H9 (cell line): ENCODE data around the gene IL3. TPM values are rescaled to one million over a fixed set of nuclear protein-coding genes. Genes with fewer than 3 reads are reported as not detected.

ENCODE experiments used
- DNase-seq: peaks from one replicate; pipeline ENCODE4 v3.0.0-alpha.2; 2017
- H2AFZ ChIP-seq: one replicate; pipeline ENCODE4 v1.6.1; 2013; ENCODE audit warnings: mild to moderate bottlenecking, low read length, control low read depth, moderate library complexity
- H2AK5ac ChIP-seq: 2 replicates; pipeline ENCODE4 v1.6.1; 2013; ENCODE audit warnings: low read length, control low read depth, mixed read lengths; ENCODE audit not compliant: insufficient read length
- H2BK120ac ChIP-seq: one replicate; pipeline ENCODE4 v1.6.1; 2013; ENCODE audit warnings: low read depth, mild to moderate bottlenecking, low read length, control low read depth, inconsistent platforms; ENCODE audit not compliant: poor library complexity, severe bottlenecking
- H2BK12ac ChIP-seq: 2 replicates; pipeline ENCODE4 v1.6.1; 2013; ENCODE audit warnings: low read length, control low read depth, mixed read lengths, low read depth; ENCODE audit not compliant: insufficient read length
- H2BK15ac ChIP-seq: 2 replicates; pipeline ENCODE4 v1.6.1; 2013; ENCODE audit warnings: low read depth, low read length, control low read depth
- H2BK20ac ChIP-seq: one replicate; pipeline ENCODE4 v1.6.1; 2013; ENCODE audit warnings: low read depth, mild to moderate bottlenecking, low read length, control low read depth, inconsistent platforms; ENCODE audit not compliant: poor library complexity, severe bottlenecking
- H2BK5ac ChIP-seq: 2 replicates; pipeline ENCODE4 v1.6.1; 2013; ENCODE audit warnings: low read length, control low read depth, mixed read lengths; ENCODE audit not compliant: insufficient read length
- H3K14ac ChIP-seq: 2 replicates; pipeline ENCODE4 v1.6.1; 2013; ENCODE audit warnings: low read length, control low read depth; ENCODE audit not compliant: insufficient read depth
- H3K18ac ChIP-seq: 2 replicates; pipeline ENCODE4 v1.6.1; 2013; ENCODE audit warnings: low read depth, mild to moderate bottlenecking, mixed read lengths, low read length, control low read depth; ENCODE audit not compliant: insufficient read length
- H3K23ac ChIP-seq: 2 replicates; pipeline ENCODE4 v1.6.1; 2013; ENCODE audit warnings: low read length, control low read depth, mixed read lengths, low read depth; ENCODE audit not compliant: insufficient read length
- H3K23me2 ChIP-seq: 2 replicates; pipeline ENCODE4 v1.6.1; 2013; ENCODE audit warnings: low read depth, mild to moderate bottlenecking, mixed read lengths, low read length, control low read depth; ENCODE audit not compliant: insufficient read length, poor library complexity, severe bottlenecking
- H3K27ac ChIP-seq: 2 replicates; pipeline ENCODE4 v1.5.1; 2013; ENCODE audit warnings: low read length, control low read depth, mixed read lengths, low read depth; ENCODE audit not compliant: insufficient read length
- H3K27me3 ChIP-seq: 2 replicates; pipeline ENCODE4 v1.6.1; 2013; ENCODE audit warnings: low read length, control low read depth, inconsistent platforms; ENCODE audit not compliant: insufficient read depth
- H3K4ac ChIP-seq: 2 replicates; pipeline ENCODE4 v1.6.1; 2013; ENCODE audit warnings: low read depth, mild to moderate bottlenecking, control low read depth, inconsistent platforms, low read length, moderate library complexity
- H3K4me1 ChIP-seq: 2 replicates; pipeline ENCODE4 v1.6.1; 2013; ENCODE audit warnings: low read length, control low read depth, inconsistent platforms; ENCODE audit not compliant: insufficient read depth
- H3K4me2 ChIP-seq: 2 replicates; pipeline ENCODE4 v1.6.1; 2013; ENCODE audit warnings: low read length, control low read depth, mixed read lengths; ENCODE audit not compliant: insufficient read length, insufficient read depth
- H3K56ac ChIP-seq: 2 replicates; pipeline ENCODE4 v1.6.1; 2013; ENCODE audit warnings: low read depth, mild to moderate bottlenecking, mixed read lengths, low read length, control low read depth; ENCODE audit not compliant: insufficient read length
- H3K79me1 ChIP-seq: 2 replicates; pipeline ENCODE4 v1.6.1; 2013; ENCODE audit warnings: low read depth, mild to moderate bottlenecking, moderate library complexity, low read length, control low read depth, inconsistent platforms; ENCODE audit not compliant: insufficient read depth, poor library complexity, severe bottlenecking
- H3K79me2 ChIP-seq: 2 replicates; pipeline ENCODE4 v1.6.1; 2013; ENCODE audit warnings: low read length, control low read depth, inconsistent platforms; ENCODE audit not compliant: insufficient read depth
- H3K9ac ChIP-seq: 2 replicates; pipeline ENCODE4 v1.6.1; 2013; ENCODE audit warnings: low read length, control low read depth, mixed read lengths; ENCODE audit not compliant: insufficient read length; ENCODE audit errors: extremely low read depth
- H3K9me3 ChIP-seq: one replicate; pipeline ENCODE4 v1.6.1; 2013; ENCODE audit warnings: low read depth, low read length, inconsistent platforms; ENCODE audit not compliant: control insufficient read depth
- H3T11ph ChIP-seq: one replicate; pipeline ENCODE4 v1.6.1; 2013; ENCODE audit warnings: mild to moderate bottlenecking, low read length, control low read depth, inconsistent platforms
- H4K20me1 ChIP-seq: one replicate; pipeline ENCODE4 v1.6.1; 2013; ENCODE audit not compliant: control insufficient read depth, insufficient read length, insufficient read depth
- H4K5ac ChIP-seq: 2 replicates; pipeline ENCODE4 v1.6.1; 2013; ENCODE audit warnings: low read depth, mild to moderate bottlenecking, mixed read lengths, low read length, control low read depth; ENCODE audit not compliant: insufficient read length
- H4K8ac ChIP-seq: replicated peaks from 2 replicates; pipeline ENCODE4 v1.6.1; 2013; ENCODE audit warnings: low read length, control low read depth, mixed read lengths, low read depth; ENCODE audit not compliant: insufficient read length
- H4K91ac ChIP-seq: 2 replicates; pipeline ENCODE4 v1.6.1; 2013; ENCODE audit warnings: low read depth, mild to moderate bottlenecking, moderate library complexity, mixed read lengths, low read length, control low read depth; ENCODE audit not compliant: insufficient read length
- H3K27ac Mint-ChIP-seq, 3 experiments: 2 replicates in 2 of 3; 3 replicates in 1 of 3; pipeline ENCODE4 v1.8.0; 2020 to 2021; ENCODE audit warnings: mixed read lengths in 3 of 3, mild to moderate bottlenecking in 1 of 3, moderate library complexity in 1 of 3
- H3K27me3 Mint-ChIP-seq: 2 replicates; pipeline ENCODE4 v1.8.0; 2021; ENCODE audit warnings: low read depth, mild to moderate bottlenecking, moderate library complexity, mixed read lengths
- H3K36me3 Mint-ChIP-seq, 3 experiments: 2 replicates in 2 of 3; 3 replicates in 1 of 3; pipeline ENCODE4 v1.8.0; 2020 to 2021; ENCODE audit warnings: low read depth in 3 of 3, mixed read lengths in 3 of 3; ENCODE audit not compliant: insufficient read depth in 1 of 3
- H3K4me1 Mint-ChIP-seq, 2 experiments: 2 replicates each; pipeline ENCODE4 v1.8.0; 2020; ENCODE audit warnings: mixed read lengths in 2 of 2
- H3K4me3 Mint-ChIP-seq, 2 experiments: 2 replicates in 1 of 2; 3 replicates in 1 of 2; pipeline ENCODE4 v1.8.0; 2020 to 2021; ENCODE audit warnings: mild to moderate bottlenecking in 2 of 2, mixed read lengths in 2 of 2, moderate library complexity in 1 of 2
- H3K9me3 Mint-ChIP-seq, 2 experiments: 2 replicates in 1 of 2; 3 replicates in 1 of 2; pipeline ENCODE4 v1.8.0; 2020; ENCODE audit warnings: mild to moderate bottlenecking in 2 of 2, mixed read lengths in 2 of 2, moderate library complexity in 1 of 2
- CTCF ChIP-seq: fragments of 200-600 bp; sonication (generic); conservative IDR thresholded peaks from 3 replicates; pipeline ENCODE4 v1.8.0; 2021; ENCODE audit warnings: antibody characterized with exemption, mild to moderate bottlenecking
- WGBS: extraction: QIAGEN DNeasy Blood & Tissue Kit; methylation state at CpG from one replicate; pipeline ENCODE4 v1.1.7; 2013; ENCODE audit warnings: missing lambda C conversion rate, low lambda C conversion rate, mixed read lengths; ENCODE audit not compliant: insufficient read length; ENCODE audit errors: extremely low coverage; 5-methylcytosine and 5-hydroxymethylcytosine counted together
- total RNA-seq: library from RNA; stranded (reverse); gene quantifications from 2 replicates; pipeline ENCODE4 v1.2.1, GENCODE V29; 2021

IL3 gene
- total RNA-seq, 1 experiment from 2014 or later, result not detected

GRCh38 chr5:132064738-132065331 lies 4.4 kb downstream of the IL3 start:
- H3K9me3 Mint-ChIP-seq, result no peaks in the 10 kb centered on the region; a peak in 1 of 5 replicates
- peaks cover 4 to 11% of the 10 kb centered on the region in 2 experiments; a peak in 3 of 4 replicates for H3K4me1 Mint-ChIP-seq
- Histone ChIP-seq H3K4ac (no peak overlapping the region), H3K79me2 (no peaks in the 10 kb centered on the region), H3K18ac (no peak overlapping the region), H3K9me3 (no peaks in the 10 kb centered on the region), H3K14ac (no peak overlapping the region), H3K4me2 (no peak overlapping the region), H3K9ac (no peak overlapping the region), H2BK20ac (no peak overlapping the region), H4K20me1 (no peaks in the 10 kb centered on the region), H2AK5ac (no peak overlapping the region), H3K56ac (no peak overlapping the region), H4K91ac (no peak overlapping the region), H3K4me1 (no peaks in the 10 kb centered on the region), H4K8ac (no peak overlapping the region), H3K27me3 (no peaks in the 10 kb centered on the region), H2BK15ac (no peak overlapping the region), H3K23me2 (no peaks in the 10 kb centered on the region), H2BK120ac (no peak overlapping the region), H3T11ph (no peak overlapping the region), H2BK12ac (no peak overlapping the region), H2AFZ (no peak overlapping the region), H4K5ac (no peak overlapping the region), H2BK5ac (no peak overlapping the region), H3K23ac (no peak overlapping the region), H3K27ac (no peak overlapping the region), H3K79me1 (no peaks in the 10 kb centered on the region)
- H3K27me3 Mint-ChIP-seq, result no peaks in the 10 kb centered on the region; the same call in none of the 2 replicates
- no peak overlapping the region for H3K27ac Mint-ChIP-seq
- peak; percentile 89 for DNase-seq
- no peak overlapping the region for H3K4me3 Mint-ChIP-seq
- WGBS, result no CpG with 5 or more reads among the region's 11 CpGs
- H3K36me3 Mint-ChIP-seq, result no peaks in the 10 kb centered on the region
- peak; percentile 89 for TF ChIP-seq CTCF
